Measurements from ENCODE around the gene ORM1.
"Not testable (repeated sequence)": the region's sequence is repeated elsewhere in the genome, so short reads cannot be mapped to it uniquely, and the experiment has no call there.

Gene ORM1

GRCh38 chr9:114322831-114323531 lies at the start of gene ORM1:
Gene ORM1, plus strand, starts transcription at chr9:114323098. Its CDS starts 36 bp downstream, at chr9:114323134.
- not testable (repeated sequence) for DNase-seq

GRCh38 chr9:114273461-114273881 lies 49.4 kb upstream of the ORM1 start:
- no peak for DNase-seq

GRCh38 chr9:114274217-114274616 lies 48.7 kb upstream of the ORM1 start:
- no peak for DNase-seq

GRCh38 chr9:114275246-114276004 lies 47.5 kb upstream of the ORM1 start:
- peak in 1 of 2 experiments; percentile 42 for DNase-seq

- no peak for DNase-seq
Observed at GRCh38 chr9:114276908-114277821, 45.7 kb upstream of the ORM1 start.

GRCh38 chr9:114278356-114278755 lies 44.5 kb upstream of the ORM1 start:
- DNase-seq: no peak

GRCh38 chr9:114278881-114279570 lies 43.9 kb upstream of the ORM1 start:
- DNase-seq: no peak

GRCh38 chr9:114279693-114280092 lies 43.2 kb upstream of the ORM1 start:
- no peak for DNase-seq

- no peak for DNase-seq
Observed at GRCh38 chr9:114280636-114281472, 42.0 kb upstream of the ORM1 start.

GRCh38 chr9:114281473-114282103 lies 41.3 kb upstream of the ORM1 start:
- DNase-seq: peak in 1 of 2 experiments; percentile 41

- DNase-seq: no peak
Observed at GRCh38 chr9:114282104-114282485, 40.8 kb upstream of the ORM1 start.

- no peak for DNase-seq
Observed at GRCh38 chr9:114282507-114282906, 40.4 kb upstream of the ORM1 start.

- no peak for DNase-seq
Observed at GRCh38 chr9:114282926-114283325, 40.0 kb upstream of the ORM1 start.

- DNase-seq: no peak
Observed at GRCh38 chr9:114283551-114284111, 39.3 kb upstream of the ORM1 start.

- no peak for DNase-seq
Observed at GRCh38 chr9:114284316-114285060, 38.4 kb upstream of the ORM1 start.

- no peak for DNase-seq
Observed at GRCh38 chr9:114285166-114285867, 37.6 kb upstream of the ORM1 start.

GRCh38 chr9:114286146-114286679 lies 36.7 kb upstream of the ORM1 start:
- DNase-seq: no peak

GRCh38 chr9:114287001-114287762 lies 35.7 kb upstream of the ORM1 start:
- DNase-seq: peak; percentile 94 to 96
